HG03196 (cell line): ENCODE results near the gene RALGPS1.
A peak's percentile ranks its signal among the peaks of the same experiment; 100 is the strongest.

Experiments
- ATAC-seq: cut with Tn5 transposase; IDR thresholded peaks from one replicate; pipeline ENCODE4 v1.9.1; 2021; ENCODE audit not compliant: unreplicated experiment

The RALGPS1 gene

GRCh38 chr9:127214421-127215267 is 300.1 kb downstream of the RALGPS1 start:
- ATAC-seq, result no peak

GRCh38 chr9:127215268-127216209 is 301.0 kb downstream of the RALGPS1 start:
- no peak for ATAC-seq

GRCh38 chr9:127216210-127216887 is 301.8 kb downstream of the RALGPS1 start:
- no peak for ATAC-seq

GRCh38 chr9:127216888-127217217 is 302.3 kb downstream of the RALGPS1 start:
- ATAC-seq, result no peak

- no peak for ATAC-seq
These were observed 304.2 kb downstream of the RALGPS1 start for GRCh38 chr9:127218818-127219217.

GRCh38 chr9:127219520-127219919 is 304.9 kb downstream of the RALGPS1 start:
- ATAC-seq, result no peak

GRCh38 chr9:127221695-127222094 is 307.1 kb downstream of the RALGPS1 start:
- no peak for ATAC-seq

GRCh38 chr9:127222388-127223095 is 308.0 kb downstream of the RALGPS1 start:
- no peak for ATAC-seq

GRCh38 chr9:127223266-127223665 is 308.7 kb downstream of the RALGPS1 start:
- ATAC-seq, result no peak

- ATAC-seq, result no peak
These were observed 309.2 kb downstream of the RALGPS1 start for GRCh38 chr9:127223810-127224177.

- ATAC-seq, result peak; percentile 47
These were observed 309.7 kb downstream of the RALGPS1 start for GRCh38 chr9:127224178-127224882.

GRCh38 chr9:127224883-127225739 is 310.5 kb downstream of the RALGPS1 start:
- peak; percentile 41 for ATAC-seq

- no peak for ATAC-seq
These were observed 311.4 kb downstream of the RALGPS1 start for GRCh38 chr9:127225801-127226625.

GRCh38 chr9:127229691-127230417 is 315.3 kb downstream of the RALGPS1 start:
- no peak for ATAC-seq

GRCh38 chr9:127231666-127232065 is 317.1 kb downstream of the RALGPS1 start:
- ATAC-seq, result no peak

- ATAC-seq, result no peak
These were observed 318.4 kb downstream of the RALGPS1 start for GRCh38 chr9:127232833-127233549.

GRCh38 chr9:127233550-127233949 is 319.0 kb downstream of the RALGPS1 start:
- ATAC-seq, result no peak
